HG02981 (cell line): ENCODE results near the gene CSMD2.
"Not testable (repeated sequence)": the region's sequence is repeated elsewhere in the genome, so short reads cannot be mapped to it uniquely, and the experiment has no call there.

Experiments
- ATAC-seq: cut with Tn5 transposase; IDR thresholded peaks from one replicate; pipeline ENCODE4 v1.9.1; 2021; ENCODE audit warnings: mild to moderate bottlenecking, moderate library complexity; ENCODE audit not compliant: unreplicated experiment

Gene CSMD2

DNA sequence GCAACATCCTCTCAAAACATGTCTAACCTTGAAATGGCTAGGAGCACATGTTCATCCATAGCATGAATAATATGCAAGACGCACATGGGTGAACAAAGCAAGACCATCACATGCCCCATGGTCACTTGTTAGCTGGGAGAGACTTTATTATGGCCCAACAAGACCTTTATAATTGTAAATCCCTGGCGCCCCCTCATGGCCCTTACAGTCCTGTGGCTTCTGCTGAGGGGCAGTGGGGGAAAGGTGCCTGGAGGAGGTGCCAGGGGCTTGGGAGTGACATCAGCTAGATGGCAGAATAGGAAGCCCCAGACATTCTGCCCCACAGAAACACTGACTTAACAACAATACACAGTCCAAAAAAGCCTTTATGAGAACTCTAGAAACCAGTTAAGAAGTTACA lies 51.7 kb downstream of the CSMD2 start:
- ATAC-seq, result no peak

DNA sequence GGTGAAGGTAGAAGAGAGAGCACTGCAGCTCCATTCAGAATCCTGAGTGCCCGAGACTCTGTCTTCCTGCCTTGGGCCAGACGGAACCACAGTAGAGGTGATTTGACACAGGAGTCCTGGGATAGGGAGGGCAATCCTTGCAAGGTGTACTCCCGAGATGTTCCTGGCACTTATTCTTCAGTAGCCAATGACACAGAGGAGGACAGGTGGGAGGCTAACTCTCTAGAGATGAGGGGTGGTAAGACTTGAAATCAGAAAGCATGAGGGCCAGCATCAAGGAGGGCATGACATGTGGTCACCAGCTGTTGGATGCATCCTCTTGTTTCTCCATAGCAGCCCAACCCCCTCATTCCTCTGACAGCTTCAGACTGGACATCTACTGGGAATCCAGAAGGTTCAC lies 56.3 kb downstream of the CSMD2 start:
- ATAC-seq, result no peak

DNA sequence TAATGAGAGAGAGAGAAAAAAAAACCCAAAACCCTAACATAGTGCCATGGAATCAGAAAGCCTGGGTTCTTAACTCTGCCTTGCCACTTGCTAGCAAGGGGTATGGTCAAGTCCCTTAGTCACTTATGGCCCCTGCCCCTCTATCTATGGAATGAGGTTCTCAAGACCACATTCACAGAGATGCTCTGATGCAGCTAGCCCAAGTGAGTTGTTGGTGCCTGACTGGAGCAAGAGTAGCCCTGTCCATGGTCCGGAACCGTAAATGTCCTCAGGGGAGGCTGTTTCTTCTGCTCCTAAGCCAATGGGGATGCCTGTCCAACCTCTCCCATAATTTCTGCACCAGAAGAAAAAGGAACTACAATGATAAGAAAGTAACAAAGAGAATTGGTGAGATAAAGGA lies 56.8 kb downstream of the CSMD2 start:
- no peak for ATAC-seq

DNA sequence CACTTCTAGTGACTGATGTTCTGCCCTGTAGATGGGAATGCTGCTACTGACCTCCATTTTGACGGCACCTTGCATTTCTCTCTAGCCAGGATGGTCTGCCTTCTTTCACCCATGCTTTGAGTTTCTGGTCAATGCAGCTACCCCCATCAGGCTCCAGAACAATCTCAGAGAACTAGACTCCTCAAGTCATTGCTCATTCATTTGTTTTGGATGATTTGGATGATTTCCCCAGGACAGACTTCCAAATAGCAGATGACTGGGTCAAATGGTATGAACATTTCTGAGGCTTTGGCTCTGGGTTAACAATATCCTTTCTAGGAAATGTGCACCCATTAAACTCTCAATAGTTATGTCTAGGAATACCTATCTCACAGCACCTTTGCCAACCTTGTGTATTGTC lies 63.9 kb downstream of the CSMD2 start:
- no peak for ATAC-seq

DNA sequence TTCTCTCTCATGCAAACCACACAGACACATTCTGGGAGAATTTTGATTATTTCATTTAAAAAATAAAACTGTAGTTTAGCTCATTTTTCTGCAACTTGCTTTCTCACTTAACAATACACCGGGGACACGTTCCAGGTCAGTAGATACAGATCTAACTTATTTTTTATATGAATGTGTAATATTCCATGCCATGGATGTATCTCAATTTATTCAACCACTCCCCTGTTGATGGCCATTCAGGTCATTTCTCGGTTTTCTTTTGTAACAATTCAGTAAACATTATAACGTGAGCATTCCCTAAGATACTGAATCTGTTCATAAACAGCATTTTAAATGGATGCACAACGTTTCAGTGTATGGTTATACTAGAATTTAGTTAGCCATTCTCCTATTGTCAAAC lies 64.7 kb downstream of the CSMD2 start:
- no peak for ATAC-seq

DNA sequence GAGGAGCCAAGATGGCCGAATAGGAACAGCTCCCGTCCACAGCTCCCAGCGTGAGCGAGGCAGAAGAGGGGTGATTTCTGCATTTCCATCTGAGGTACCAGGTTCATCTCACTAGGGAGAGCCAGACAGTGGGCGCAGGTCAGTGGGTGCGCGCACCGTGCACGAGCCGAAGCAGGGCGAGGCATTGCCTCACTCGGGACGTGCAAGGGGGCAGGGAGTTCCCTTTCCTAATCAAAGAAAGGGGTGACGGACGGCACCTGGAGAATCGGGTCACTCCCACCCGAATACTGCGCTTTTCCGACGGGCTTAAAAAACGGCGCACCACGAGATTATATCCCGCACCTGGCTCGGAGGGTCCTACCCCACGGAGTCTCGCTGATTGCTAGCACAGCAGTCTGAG lies 72.6 kb downstream of the CSMD2 start:
- not testable (repeated sequence) for ATAC-seq

DNA sequence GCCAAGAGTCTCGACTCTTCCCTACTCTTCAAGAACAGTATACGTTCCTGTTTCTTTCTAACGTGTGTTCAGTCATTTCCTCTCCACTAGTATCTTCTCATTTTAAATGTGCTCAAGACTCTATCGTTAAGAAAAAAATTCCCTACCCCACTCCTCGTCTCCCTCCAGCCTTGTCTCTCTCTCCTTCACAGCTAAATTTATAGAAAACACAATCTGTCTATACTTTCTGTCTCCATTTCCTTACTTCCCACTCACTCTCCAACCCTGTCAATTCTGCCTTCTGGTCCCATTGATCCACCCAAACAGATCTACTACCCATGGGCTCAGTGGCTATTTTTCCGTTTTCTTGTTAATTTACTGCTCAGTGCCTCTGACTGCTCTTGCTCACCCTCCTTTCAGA lies 75.3 kb downstream of the CSMD2 start:
- ATAC-seq, result no peak

DNA sequence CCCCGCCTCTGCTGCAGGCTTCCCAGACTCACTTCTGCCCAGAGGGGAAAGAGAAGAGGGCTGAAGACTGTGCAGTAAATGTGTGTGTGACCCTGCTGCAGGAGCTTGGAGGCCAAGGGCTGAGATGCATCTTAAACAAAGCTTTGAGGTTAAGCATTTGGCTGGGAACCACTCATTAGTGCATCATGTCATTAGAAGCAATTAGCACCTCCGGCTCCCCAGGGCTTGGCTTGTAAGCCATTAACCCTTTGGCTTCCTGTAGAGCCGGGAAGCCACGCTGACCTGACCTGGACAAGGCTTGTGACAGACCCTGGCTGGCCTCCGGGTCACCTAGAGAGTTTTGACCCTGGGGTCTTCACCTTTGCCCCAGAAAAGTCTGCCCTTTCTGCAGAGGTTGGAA lies 77.0 kb downstream of the CSMD2 start:
- no peak for ATAC-seq

DNA sequence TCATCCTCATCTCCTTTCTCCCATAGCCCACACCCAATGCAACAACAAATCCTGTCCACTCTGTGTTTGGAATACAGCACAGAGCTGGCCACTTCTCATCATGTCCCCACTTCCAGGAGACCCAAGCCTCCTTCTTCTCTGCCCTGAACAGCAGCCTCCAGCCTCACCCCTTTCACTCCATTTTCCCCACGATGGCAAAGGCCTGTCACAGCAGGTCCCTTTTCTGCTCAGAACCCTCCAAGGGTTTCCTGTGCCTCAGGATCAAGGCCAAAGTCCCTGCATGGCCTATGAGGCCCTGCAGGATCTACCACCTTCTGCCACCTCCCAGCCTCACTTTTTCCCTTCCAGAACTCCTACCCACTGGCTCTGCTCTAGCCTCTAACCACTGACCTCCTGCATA lies 78.5 kb downstream of the CSMD2 start:
- ATAC-seq, result no peak

DNA sequence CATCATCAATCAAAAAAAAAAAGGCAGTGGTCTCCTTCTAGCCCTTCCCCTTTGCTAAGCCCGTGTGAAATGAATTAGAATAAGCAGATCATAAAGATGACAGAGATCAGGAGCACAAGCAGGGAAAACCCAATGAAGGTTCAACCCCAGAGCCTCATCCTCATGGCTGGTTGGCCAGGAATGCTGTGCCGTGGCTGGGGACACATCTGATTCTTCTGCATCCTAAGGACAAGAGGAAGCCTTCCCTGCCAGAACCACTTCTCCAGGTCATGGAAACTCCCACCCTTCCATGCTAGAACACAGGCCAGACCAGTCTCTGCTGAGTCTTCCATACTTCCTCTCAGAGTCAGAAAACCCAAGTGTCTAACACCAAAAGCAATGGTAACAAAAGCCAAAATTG lies 81.1 kb downstream of the CSMD2 start:
- no peak for ATAC-seq

DNA sequence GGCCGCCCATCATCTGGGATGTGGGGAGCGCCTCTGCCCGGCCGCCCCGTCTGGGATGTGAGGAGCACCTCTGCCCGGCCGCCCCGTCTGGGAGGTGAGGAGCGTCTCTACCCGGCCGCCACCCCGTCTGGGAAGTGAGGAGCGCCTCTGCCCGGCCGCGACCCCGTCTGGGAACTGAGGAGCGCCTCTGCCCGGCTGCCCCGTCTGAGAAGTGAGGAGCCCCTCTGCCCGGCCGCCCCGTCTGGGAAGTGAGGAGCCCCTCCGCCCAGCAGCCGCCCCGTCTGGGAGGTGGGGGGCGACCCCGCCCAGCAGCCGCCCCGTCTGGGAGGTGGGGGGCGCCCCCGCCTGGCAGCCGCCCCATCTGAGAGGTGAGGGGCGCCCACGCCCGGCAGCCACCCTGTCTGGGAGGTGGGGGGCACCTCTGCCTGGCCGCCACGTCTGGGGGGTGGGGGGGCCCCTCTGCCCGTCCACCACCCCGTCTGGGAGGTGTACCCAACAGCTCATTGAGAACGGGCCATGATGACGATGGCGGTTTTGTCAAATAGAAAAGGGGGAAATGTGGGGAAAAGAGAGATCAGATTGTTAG lies 82.9 kb downstream of the CSMD2 start:
- not testable (repeated sequence) for ATAC-seq

DNA sequence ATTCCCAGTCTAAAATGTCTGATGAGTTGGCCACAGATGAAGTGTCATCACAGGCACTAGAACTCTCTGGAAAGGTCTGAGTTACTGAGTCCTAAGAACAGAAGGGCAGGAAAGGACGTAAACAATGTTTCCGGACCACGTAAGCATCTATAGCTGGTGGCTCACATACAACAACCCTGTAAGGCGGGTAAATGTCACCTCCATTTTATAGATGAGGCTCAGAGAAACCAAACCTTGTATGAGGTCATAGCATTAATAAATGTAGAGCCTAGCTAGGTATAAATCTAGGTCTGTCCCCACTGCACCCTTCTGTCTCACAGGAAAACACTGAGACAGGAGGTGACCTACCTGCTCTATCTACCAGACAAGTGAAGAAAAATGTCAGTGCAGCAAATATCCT lies 86.6 kb downstream of the CSMD2 start:
- ATAC-seq, result no peak

DNA sequence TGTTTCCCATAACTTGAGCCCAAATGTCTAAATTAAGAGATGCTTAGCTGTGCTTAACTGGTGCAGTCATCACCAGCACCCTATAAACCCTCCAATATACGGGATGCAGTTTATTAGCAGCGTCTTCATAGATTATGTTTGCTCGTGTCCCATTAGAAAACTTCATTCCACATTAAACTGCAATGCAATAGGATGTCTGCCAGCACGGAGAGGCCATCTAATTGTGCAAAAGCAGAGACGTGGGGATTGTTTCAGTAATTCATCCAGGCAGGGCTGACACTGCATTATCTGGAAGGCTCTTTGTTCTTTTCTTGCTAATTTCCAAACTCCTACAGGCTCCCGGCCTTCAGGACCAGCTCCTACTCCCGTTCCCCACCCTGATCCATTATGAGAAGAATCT lies 89.5 kb downstream of the CSMD2 start:
- ATAC-seq, result no peak

DNA sequence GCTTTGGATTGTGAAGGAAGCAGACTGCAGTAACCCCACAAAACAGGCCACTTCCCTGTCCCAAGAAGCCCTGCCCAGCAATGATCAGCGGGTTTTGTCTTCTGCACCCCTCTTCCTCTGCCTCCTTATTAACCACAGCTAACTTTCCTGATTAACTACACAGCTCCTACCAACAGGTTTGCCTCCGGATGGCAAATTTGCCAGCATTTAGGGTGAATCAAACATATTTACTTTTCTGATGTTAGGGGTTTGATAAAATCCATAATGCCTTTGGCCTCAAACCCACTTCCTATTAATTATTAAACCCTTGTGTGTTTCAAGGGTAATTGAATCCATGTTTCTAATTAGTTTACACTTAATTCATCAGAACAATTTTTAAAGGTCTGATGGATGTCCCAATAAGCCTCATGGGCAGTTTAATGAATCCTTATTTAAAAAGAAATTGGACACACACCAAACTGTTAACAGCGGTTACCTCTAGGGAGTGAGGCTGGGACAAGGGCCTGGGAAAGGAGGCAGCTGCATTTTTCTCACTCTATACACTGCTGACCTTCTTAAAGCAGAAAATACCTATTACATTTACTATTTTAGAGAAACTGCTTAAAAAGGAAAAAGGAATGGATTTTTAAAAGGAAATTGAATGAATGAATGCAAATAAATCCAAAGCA lies 91.9 kb downstream of the CSMD2 start:
- ATAC-seq, result no peak

DNA sequence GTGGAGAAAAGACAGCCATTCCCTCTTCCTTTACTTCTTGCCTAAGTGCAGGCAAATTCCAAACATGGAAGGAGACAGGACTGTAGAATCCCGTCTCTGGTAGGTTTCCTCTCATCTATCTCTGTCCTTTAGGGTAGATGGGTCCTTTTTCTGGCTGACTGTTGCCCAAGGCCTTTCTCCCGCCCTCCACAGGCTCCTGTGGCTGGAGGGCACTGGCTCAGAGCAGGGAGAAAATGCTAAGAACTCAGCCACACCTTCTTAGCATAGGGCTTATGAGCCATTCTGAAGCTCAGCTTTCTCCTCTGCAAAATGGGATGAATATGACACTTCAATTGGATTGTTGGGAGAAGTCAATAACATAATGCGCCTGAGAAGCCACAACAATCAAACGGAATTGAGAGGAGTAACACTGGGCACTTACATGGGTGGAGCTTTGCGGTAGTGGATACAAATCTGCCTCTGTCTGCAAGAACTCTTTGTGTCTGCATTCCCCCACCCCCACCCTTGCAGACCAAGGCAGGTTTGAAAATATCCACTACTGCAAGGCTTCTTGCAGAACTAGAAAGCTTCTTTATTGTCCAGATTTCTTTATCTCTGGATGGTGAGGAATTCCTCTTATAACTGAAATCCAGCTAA lies 94.7 kb downstream of the CSMD2 start:
- no peak for ATAC-seq

DNA sequence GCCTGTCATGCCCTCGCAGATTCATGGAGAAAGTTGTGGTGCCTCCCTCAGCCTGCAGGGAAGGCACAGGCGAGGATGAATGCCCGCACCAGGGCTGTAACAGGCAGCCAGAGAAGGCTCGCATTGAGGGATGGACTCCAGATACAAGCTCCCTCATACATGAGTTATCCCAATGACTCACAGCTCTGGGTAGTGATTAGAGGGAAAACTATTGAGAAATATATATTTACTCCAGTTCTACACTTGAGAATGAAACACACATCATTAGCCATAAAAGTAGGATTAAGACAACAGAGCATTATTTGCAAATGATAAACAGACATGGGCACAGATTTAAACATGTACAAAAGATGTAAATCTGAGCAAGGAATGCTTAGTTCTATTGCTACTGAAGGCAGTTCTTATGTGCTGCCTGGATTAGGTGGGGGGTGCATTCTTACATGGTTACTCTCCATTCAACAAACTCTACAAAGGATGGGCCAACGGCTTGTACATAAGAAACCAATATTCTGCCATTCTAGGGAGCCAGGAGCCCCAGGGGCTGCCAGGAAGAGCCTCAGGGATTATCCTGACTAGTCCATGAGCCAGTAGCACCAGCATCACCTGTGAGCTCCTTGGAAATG lies 97.9 kb downstream of the CSMD2 start:
- ATAC-seq, result no peak

DNA sequence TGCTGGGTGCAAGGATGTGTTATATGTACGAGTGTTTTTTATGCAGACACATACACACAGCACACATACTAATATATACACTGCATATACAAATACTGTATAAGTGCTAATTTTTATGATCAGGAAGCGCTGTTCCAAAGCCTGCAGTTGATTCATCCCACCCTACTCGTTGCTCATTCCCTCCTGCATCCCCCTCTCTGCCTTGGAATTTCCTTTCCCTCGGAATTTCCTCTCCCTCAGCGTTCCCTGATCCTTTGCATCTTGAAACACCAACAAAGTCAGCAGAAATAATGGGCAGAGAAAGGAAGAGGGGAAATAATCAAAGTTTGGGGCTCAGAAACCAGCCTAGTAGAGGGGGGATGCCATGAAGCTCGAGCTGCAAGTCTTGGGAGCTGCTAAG lies 98.9 kb downstream of the CSMD2 start:
- ATAC-seq, result no peak

DNA sequence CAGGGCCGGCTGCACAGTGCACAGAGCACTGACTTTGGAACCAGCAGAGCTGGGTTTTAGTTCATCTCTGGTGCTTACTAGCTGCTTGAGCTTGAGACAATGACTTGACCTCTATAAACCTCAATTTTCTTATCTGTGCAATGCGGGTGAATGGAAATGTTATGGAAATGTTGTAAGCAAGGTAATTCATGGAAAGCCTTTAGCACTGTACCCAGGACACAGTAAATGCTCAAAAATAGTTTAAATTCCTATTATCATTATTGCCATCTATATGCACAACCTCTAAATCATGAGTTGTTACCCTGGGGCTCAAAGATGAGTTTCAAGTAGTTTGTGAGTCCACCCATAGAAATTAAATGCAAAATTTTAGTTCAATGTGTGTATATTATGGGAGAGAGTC lies 99.5 kb downstream of the CSMD2 start:
- ATAC-seq, result no peak

DNA sequence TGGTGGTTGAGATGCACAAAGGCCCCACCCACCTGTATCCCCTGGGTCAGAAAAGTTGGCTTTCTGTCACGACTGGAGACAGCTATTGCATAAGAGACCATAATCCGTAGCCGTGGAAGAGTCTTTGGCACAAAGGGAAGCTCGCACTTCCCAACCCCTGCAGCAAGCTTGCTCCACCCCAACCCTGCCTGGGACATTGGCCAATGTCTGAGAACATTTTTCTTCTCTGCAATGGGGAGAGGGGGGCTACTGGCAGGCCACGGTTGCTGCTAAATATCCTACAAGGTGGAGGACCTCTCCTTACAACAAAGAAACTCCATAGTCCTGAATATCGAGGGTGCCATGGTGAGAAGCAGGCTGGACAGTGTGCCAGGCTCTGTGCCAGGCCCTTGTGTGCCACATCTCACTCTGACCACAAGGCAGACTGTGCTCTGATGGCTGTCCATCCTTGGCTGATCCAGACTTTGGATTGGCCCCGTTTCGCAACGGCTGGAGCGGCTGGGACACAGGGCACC lies 104.1 kb downstream of the CSMD2 start:
- ATAC-seq, result no peak

DNA sequence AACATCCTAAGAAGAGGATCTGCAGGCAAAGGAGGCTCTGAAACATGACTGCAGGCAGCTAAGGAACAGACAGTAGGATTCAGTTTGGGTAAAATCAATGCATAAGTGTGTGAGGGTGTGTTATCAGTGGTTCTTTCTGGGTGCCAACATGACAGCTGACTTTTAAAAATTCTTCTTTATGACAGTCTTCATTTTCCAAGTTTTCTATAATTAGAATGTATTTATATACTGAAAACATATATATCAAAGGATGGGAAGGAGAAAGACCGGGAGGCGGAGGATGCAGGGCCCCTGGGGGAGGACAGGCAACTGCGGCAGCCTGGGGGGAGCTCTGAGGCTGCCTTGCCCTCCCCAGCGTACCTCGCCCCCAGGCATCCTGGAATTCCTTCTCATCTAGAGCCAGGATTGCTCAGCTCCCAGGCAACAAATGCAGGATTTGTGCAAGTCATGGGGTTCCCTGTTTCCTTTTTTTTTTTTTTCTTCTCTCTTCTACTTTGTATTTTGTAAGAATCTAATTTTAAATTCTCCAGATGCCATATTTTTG lies 104.8 kb downstream of the CSMD2 start:
- ATAC-seq, result no peak

DNA sequence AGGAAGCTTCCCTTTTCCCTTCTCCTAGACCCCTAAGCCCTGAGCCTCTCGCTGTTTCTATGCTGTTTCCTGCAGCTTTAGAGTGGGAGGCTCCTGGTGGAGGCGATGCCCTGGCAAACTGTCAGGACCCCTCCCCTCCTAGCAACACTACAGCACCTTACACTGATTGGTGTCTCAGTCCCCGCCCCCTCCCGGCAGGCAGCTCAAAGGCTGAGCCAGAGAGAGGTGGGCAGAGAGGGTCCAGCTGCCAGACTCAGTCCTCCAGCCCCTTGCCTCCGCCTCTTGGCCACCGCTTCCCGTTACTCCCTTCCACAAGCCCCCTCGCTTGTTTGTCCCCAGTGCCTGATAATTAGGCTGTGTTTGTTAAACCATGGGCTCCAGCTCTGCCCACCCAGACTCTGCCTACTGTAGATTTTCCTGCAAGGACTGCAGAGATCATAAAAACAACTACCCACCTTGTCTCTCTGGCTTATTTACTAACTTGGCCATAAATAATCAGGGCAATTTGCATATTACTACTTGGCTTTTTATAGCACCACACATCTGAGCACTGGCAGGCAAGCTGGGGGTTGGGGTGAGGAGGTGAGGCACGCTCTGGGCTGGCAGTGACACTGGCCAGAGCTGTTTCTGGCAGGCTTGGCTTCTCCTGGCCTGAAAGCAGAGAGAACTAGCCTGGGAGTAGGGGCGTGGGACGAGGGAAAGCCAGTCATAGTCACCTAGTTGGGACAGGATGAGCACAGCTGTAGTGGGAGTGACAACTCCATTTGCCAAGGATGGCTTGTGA lies 107.5 kb downstream of the CSMD2 start:
- no peak for ATAC-seq
